H9 (cell line): ENCODE results near the gene MSMP. TPM values are rescaled to one million over a fixed set of nuclear protein-coding genes. Genes with fewer than 3 reads are reported as not detected.
A peak's percentile ranks its signal among the peaks of the same experiment; 100 is the strongest.

Source experiments
- DNase-seq: peaks from one replicate; pipeline ENCODE4 v3.0.0-alpha.2; 2017
- H2AFZ ChIP-seq: one replicate; pipeline ENCODE4 v1.6.1; 2013; ENCODE audit warnings: mild to moderate bottlenecking, low read length, control low read depth, moderate library complexity
- H2AK5ac ChIP-seq: 2 replicates; pipeline ENCODE4 v1.6.1; 2013; ENCODE audit warnings: low read length, control low read depth, mixed read lengths; ENCODE audit not compliant: insufficient read length
- H2BK120ac ChIP-seq: one replicate; pipeline ENCODE4 v1.6.1; 2013; ENCODE audit warnings: low read depth, mild to moderate bottlenecking, low read length, control low read depth, inconsistent platforms; ENCODE audit not compliant: poor library complexity, severe bottlenecking
- H2BK12ac ChIP-seq: 2 replicates; pipeline ENCODE4 v1.6.1; 2013; ENCODE audit warnings: low read length, control low read depth, mixed read lengths, low read depth; ENCODE audit not compliant: insufficient read length
- H2BK15ac ChIP-seq: 2 replicates; pipeline ENCODE4 v1.6.1; 2013; ENCODE audit warnings: low read depth, low read length, control low read depth
- H2BK20ac ChIP-seq: one replicate; pipeline ENCODE4 v1.6.1; 2013; ENCODE audit warnings: low read depth, mild to moderate bottlenecking, low read length, control low read depth, inconsistent platforms; ENCODE audit not compliant: poor library complexity, severe bottlenecking
- H2BK5ac ChIP-seq: 2 replicates; pipeline ENCODE4 v1.6.1; 2013; ENCODE audit warnings: low read length, control low read depth, mixed read lengths; ENCODE audit not compliant: insufficient read length
- H3K14ac ChIP-seq: 2 replicates; pipeline ENCODE4 v1.6.1; 2013; ENCODE audit warnings: low read length, control low read depth; ENCODE audit not compliant: insufficient read depth
- H3K18ac ChIP-seq: 2 replicates; pipeline ENCODE4 v1.6.1; 2013; ENCODE audit warnings: low read depth, mild to moderate bottlenecking, mixed read lengths, low read length, control low read depth; ENCODE audit not compliant: insufficient read length
- H3K23ac ChIP-seq: 2 replicates; pipeline ENCODE4 v1.6.1; 2013; ENCODE audit warnings: low read length, control low read depth, mixed read lengths, low read depth; ENCODE audit not compliant: insufficient read length
- H3K23me2 ChIP-seq: 2 replicates; pipeline ENCODE4 v1.6.1; 2013; ENCODE audit warnings: low read depth, mild to moderate bottlenecking, mixed read lengths, low read length, control low read depth; ENCODE audit not compliant: insufficient read length, poor library complexity, severe bottlenecking
- H3K27ac ChIP-seq: 2 replicates; pipeline ENCODE4 v1.5.1; 2013; ENCODE audit warnings: low read length, control low read depth, mixed read lengths, low read depth; ENCODE audit not compliant: insufficient read length
- H3K27me3 ChIP-seq: 2 replicates; pipeline ENCODE4 v1.6.1; 2013; ENCODE audit warnings: low read length, control low read depth, inconsistent platforms; ENCODE audit not compliant: insufficient read depth
- H3K4ac ChIP-seq: 2 replicates; pipeline ENCODE4 v1.6.1; 2013; ENCODE audit warnings: low read depth, mild to moderate bottlenecking, control low read depth, inconsistent platforms, low read length, moderate library complexity
- H3K4me1 ChIP-seq: 2 replicates; pipeline ENCODE4 v1.6.1; 2013; ENCODE audit warnings: low read length, control low read depth, inconsistent platforms; ENCODE audit not compliant: insufficient read depth
- H3K4me2 ChIP-seq: 2 replicates; pipeline ENCODE4 v1.6.1; 2013; ENCODE audit warnings: low read length, control low read depth, mixed read lengths; ENCODE audit not compliant: insufficient read length, insufficient read depth
- H3K56ac ChIP-seq: 2 replicates; pipeline ENCODE4 v1.6.1; 2013; ENCODE audit warnings: low read depth, mild to moderate bottlenecking, mixed read lengths, low read length, control low read depth; ENCODE audit not compliant: insufficient read length
- H3K79me1 ChIP-seq: 2 replicates; pipeline ENCODE4 v1.6.1; 2013; ENCODE audit warnings: low read depth, mild to moderate bottlenecking, moderate library complexity, low read length, control low read depth, inconsistent platforms; ENCODE audit not compliant: insufficient read depth, poor library complexity, severe bottlenecking
- H3K79me2 ChIP-seq: 2 replicates; pipeline ENCODE4 v1.6.1; 2013; ENCODE audit warnings: low read length, control low read depth, inconsistent platforms; ENCODE audit not compliant: insufficient read depth
- H3K9ac ChIP-seq: 2 replicates; pipeline ENCODE4 v1.6.1; 2013; ENCODE audit warnings: low read length, control low read depth, mixed read lengths; ENCODE audit not compliant: insufficient read length; ENCODE audit errors: extremely low read depth
- H3K9me3 ChIP-seq: one replicate; pipeline ENCODE4 v1.6.1; 2013; ENCODE audit warnings: low read depth, low read length, inconsistent platforms; ENCODE audit not compliant: control insufficient read depth
- H3T11ph ChIP-seq: one replicate; pipeline ENCODE4 v1.6.1; 2013; ENCODE audit warnings: mild to moderate bottlenecking, low read length, control low read depth, inconsistent platforms
- H4K20me1 ChIP-seq: one replicate; pipeline ENCODE4 v1.6.1; 2013; ENCODE audit not compliant: control insufficient read depth, insufficient read length, insufficient read depth
- H4K5ac ChIP-seq: 2 replicates; pipeline ENCODE4 v1.6.1; 2013; ENCODE audit warnings: low read depth, mild to moderate bottlenecking, mixed read lengths, low read length, control low read depth; ENCODE audit not compliant: insufficient read length
- H4K8ac ChIP-seq: replicated peaks from 2 replicates; pipeline ENCODE4 v1.6.1; 2013; ENCODE audit warnings: low read length, control low read depth, mixed read lengths, low read depth; ENCODE audit not compliant: insufficient read length
- H4K91ac ChIP-seq: 2 replicates; pipeline ENCODE4 v1.6.1; 2013; ENCODE audit warnings: low read depth, mild to moderate bottlenecking, moderate library complexity, mixed read lengths, low read length, control low read depth; ENCODE audit not compliant: insufficient read length
- H3K27ac Mint-ChIP-seq, 3 experiments: 2 replicates in 2 of 3; 3 replicates in 1 of 3; pipeline ENCODE4 v1.8.0; 2020 to 2021; ENCODE audit warnings: mixed read lengths in 3 of 3, mild to moderate bottlenecking in 1 of 3, moderate library complexity in 1 of 3
- H3K27me3 Mint-ChIP-seq: 2 replicates; pipeline ENCODE4 v1.8.0; 2021; ENCODE audit warnings: low read depth, mild to moderate bottlenecking, moderate library complexity, mixed read lengths
- H3K36me3 Mint-ChIP-seq, 3 experiments: 2 replicates in 2 of 3; 3 replicates in 1 of 3; pipeline ENCODE4 v1.8.0; 2020 to 2021; ENCODE audit warnings: low read depth in 3 of 3, mixed read lengths in 3 of 3; ENCODE audit not compliant: insufficient read depth in 1 of 3
- H3K4me1 Mint-ChIP-seq, 2 experiments: 2 replicates each; pipeline ENCODE4 v1.8.0; 2020; ENCODE audit warnings: mixed read lengths in 2 of 2
- H3K4me3 Mint-ChIP-seq, 2 experiments: 2 replicates in 1 of 2; 3 replicates in 1 of 2; pipeline ENCODE4 v1.8.0; 2020 to 2021; ENCODE audit warnings: mild to moderate bottlenecking in 2 of 2, mixed read lengths in 2 of 2, moderate library complexity in 1 of 2
- H3K9me3 Mint-ChIP-seq, 2 experiments: 2 replicates in 1 of 2; 3 replicates in 1 of 2; pipeline ENCODE4 v1.8.0; 2020; ENCODE audit warnings: mild to moderate bottlenecking in 2 of 2, mixed read lengths in 2 of 2, moderate library complexity in 1 of 2
- WGBS: extraction: QIAGEN DNeasy Blood & Tissue Kit; methylation state at CpG from one replicate; pipeline ENCODE4 v1.1.7; 2013; ENCODE audit warnings: missing lambda C conversion rate, low lambda C conversion rate, mixed read lengths; ENCODE audit not compliant: insufficient read length; ENCODE audit errors: extremely low coverage; 5-methylcytosine and 5-hydroxymethylcytosine counted together
- total RNA-seq: library from RNA; stranded (reverse); gene quantifications from 2 replicates; pipeline ENCODE4 v1.2.1, GENCODE V29; 2021
- TF ChIP-seq, protein P1 (sequence below): fragments of 200-600 bp; sonication (generic); conservative IDR thresholded peaks from 3 replicates; pipeline ENCODE4 v1.8.0; 2021; ENCODE audit warnings: antibody characterized with exemption, mild to moderate bottlenecking

The MSMP gene
- total RNA-seq, 1 experiment from 2014 or later, result 0.83 TPM

- no peak overlapping the region for H2BK20ac ChIP-seq
- H3K14ac ChIP-seq, result no peak overlapping the region
- no peak overlapping the region for H3K23ac ChIP-seq
- H2BK120ac ChIP-seq, result no peak overlapping the region
- H3K56ac ChIP-seq, result no peak overlapping the region
- peak overlapping the region; percentile 52 for H3K4me2 ChIP-seq
- H3K9ac ChIP-seq, result no peak overlapping the region
- no peak overlapping the region for H2AFZ ChIP-seq
- H3K79me1 ChIP-seq, result no peaks in the 10 kb centered on the region
- no peak overlapping the region for H4K5ac ChIP-seq
- no peaks in the 10 kb centered on the region for H3K9me3 ChIP-seq
- no peaks in the 10 kb centered on the region for H4K20me1 ChIP-seq
- H3K4me1 ChIP-seq, result no peaks in the 10 kb centered on the region
- H3K4ac ChIP-seq, result no peak overlapping the region
- Mint-ChIP-seq H3K27me3 (peaks cover 4% of the 10 kb centered on the region), H3K4me1 (peaks cover 17 to 22% of the 10 kb centered on the region in 2 experiments), H3K9me3 (no peaks in the 10 kb centered on the region), H3K36me3 (no peaks in the 10 kb centered on the region; a peak in 1 of 7 replicates), H3K4me3 (peak overlapping the region; percentile 53 to 67; a peak in 4 of 5 replicates), H3K27ac (no peak overlapping the region)
- H3K23me2 ChIP-seq, result peaks cover 3% of the 10 kb centered on the region
- WGBS, result no CpG with 5 or more reads among the region's 34 CpGs
- no peaks in the 10 kb centered on the region for H3K79me2 ChIP-seq
- no peak overlapping the region for H2AK5ac ChIP-seq
- no peak overlapping the region for H4K91ac ChIP-seq
- no peak overlapping the region for H2BK5ac ChIP-seq
- TF ChIP-seq, protein P1, sequence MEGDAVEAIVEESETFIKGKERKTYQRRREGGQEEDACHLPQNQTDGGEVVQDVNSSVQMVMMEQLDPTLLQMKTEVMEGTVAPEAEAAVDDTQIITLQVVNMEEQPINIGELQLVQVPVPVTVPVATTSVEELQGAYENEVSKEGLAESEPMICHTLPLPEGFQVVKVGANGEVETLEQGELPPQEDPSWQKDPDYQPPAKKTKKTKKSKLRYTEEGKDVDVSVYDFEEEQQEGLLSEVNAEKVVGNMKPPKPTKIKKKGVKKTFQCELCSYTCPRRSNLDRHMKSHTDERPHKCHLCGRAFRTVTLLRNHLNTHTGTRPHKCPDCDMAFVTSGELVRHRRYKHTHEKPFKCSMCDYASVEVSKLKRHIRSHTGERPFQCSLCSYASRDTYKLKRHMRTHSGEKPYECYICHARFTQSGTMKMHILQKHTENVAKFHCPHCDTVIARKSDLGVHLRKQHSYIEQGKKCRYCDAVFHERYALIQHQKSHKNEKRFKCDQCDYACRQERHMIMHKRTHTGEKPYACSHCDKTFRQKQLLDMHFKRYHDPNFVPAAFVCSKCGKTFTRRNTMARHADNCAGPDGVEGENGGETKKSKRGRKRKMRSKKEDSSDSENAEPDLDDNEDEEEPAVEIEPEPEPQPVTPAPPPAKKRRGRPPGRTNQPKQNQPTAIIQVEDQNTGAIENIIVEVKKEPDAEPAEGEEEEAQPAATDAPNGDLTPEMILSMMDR, result no peak
- no peak overlapping the region for H2BK12ac ChIP-seq
- no peak overlapping the region for H2BK15ac ChIP-seq
- H4K8ac ChIP-seq, result no peak overlapping the region
- H3K27ac ChIP-seq, result no peak overlapping the region
- no peak overlapping the region for H3T11ph ChIP-seq
- H3K18ac ChIP-seq, result no peak overlapping the region
- H3K27me3 ChIP-seq, result no peaks in the 10 kb centered on the region
- DNase-seq, result no peak
Measured at GRCh38 chr9:35792024-35792813, 38.1 kb upstream of the MSMP start.
